ENCODE measurements around the gene ZMIZ1. TPM values are rescaled to one million over a fixed set of nuclear protein-coding genes. Genes with fewer than 3 reads are reported as not detected.

ZMIZ1 gene
- total and polyA plus RNA-seq, 4 donors: 3.9 to 19.1 (median 9.8) TPM

DNA sequence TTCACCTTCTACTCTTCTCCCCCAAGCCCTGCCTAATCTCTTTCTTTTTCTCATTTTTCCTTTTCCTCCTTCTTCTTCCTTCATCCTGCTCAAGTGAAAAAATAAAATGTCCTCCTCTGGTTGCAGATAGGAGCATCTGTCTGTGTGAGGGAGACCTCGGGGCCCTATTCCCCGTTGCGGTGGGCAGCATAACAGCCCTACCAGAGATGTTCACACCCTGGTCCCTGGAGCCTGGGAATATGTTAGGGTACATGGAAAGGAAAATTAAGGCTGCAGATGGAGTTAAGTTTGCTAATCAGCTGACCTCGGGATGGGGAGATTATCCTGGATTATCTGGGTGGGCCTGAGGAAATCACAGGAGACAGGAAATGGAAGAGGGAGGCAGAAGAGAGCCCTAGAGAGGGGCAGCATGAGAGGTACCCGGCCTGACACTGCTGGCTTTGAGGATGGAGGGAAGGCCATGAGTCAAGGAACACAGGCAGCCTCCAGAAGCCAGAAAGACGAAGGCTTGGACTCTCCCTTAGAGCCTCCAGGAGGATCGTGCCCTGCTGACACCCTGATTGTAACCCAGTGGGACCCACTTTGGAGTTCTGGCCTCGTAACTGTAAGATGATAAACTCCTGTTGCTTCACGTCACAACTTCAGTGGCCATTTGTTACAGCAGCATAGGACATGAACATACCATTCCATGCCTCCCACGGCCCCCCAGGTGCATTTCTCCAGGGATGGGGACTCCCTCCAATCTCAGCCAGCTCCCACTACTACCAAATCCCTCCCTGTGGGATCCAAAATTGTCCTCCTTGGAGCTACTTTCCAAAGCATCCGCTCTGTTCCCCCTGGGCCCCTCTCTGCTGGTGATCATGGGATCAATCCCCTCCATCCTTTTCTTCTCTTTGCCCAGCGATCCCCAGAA lies 39.0 kb upstream of the ZMIZ1 start:
- TF ChIP-seq HNF4A (conservative IDR thresholded peaks at IDR 0.05) (no peak), ZBTB33 (IDR thresholded peaks at IDR 0.05) (no peak), FOXA2 (IDR thresholded peaks at IDR 0.05) (no peak), GABPA (IDR thresholded peaks at IDR 0.05 in 1 of 2, conservative IDR thresholded peaks at IDR 0.05 in 1 of 2) (no peak), NR2F2 (IDR thresholded peaks at IDR 0.05) (no peak), FOXA1 (IDR thresholded peaks at IDR 0.05) (no peak), ATF3 (IDR thresholded peaks at IDR 0.05) (no peak), EGR1 (IDR thresholded peaks at IDR 0.05; ENCODE audit: low read depth in 2 of 2) (no peak), RAD21 (IDR thresholded peaks at IDR 0.05) (no peak), JUND (IDR thresholded peaks at IDR 0.05) (no peak), YY1 (IDR thresholded peaks at IDR 0.05) (no peak), SP1 (IDR thresholded peaks at IDR 0.05) (no peak), TAF1 (conservative IDR thresholded peaks at IDR 0.05) (no peak), HNF4G (IDR thresholded peaks at IDR 0.05) (no peak), RXRA (IDR thresholded peaks at IDR 0.05) (no peak), MAX (IDR thresholded peaks at IDR 0.05) (no peak)
- TF ChIP-seq, protein P1, sequence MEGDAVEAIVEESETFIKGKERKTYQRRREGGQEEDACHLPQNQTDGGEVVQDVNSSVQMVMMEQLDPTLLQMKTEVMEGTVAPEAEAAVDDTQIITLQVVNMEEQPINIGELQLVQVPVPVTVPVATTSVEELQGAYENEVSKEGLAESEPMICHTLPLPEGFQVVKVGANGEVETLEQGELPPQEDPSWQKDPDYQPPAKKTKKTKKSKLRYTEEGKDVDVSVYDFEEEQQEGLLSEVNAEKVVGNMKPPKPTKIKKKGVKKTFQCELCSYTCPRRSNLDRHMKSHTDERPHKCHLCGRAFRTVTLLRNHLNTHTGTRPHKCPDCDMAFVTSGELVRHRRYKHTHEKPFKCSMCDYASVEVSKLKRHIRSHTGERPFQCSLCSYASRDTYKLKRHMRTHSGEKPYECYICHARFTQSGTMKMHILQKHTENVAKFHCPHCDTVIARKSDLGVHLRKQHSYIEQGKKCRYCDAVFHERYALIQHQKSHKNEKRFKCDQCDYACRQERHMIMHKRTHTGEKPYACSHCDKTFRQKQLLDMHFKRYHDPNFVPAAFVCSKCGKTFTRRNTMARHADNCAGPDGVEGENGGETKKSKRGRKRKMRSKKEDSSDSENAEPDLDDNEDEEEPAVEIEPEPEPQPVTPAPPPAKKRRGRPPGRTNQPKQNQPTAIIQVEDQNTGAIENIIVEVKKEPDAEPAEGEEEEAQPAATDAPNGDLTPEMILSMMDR (IDR thresholded peaks at IDR 0.05; ENCODE audit: low read depth, low read length, missing input control): no peak
- TF ChIP-seq, protein P2, sequence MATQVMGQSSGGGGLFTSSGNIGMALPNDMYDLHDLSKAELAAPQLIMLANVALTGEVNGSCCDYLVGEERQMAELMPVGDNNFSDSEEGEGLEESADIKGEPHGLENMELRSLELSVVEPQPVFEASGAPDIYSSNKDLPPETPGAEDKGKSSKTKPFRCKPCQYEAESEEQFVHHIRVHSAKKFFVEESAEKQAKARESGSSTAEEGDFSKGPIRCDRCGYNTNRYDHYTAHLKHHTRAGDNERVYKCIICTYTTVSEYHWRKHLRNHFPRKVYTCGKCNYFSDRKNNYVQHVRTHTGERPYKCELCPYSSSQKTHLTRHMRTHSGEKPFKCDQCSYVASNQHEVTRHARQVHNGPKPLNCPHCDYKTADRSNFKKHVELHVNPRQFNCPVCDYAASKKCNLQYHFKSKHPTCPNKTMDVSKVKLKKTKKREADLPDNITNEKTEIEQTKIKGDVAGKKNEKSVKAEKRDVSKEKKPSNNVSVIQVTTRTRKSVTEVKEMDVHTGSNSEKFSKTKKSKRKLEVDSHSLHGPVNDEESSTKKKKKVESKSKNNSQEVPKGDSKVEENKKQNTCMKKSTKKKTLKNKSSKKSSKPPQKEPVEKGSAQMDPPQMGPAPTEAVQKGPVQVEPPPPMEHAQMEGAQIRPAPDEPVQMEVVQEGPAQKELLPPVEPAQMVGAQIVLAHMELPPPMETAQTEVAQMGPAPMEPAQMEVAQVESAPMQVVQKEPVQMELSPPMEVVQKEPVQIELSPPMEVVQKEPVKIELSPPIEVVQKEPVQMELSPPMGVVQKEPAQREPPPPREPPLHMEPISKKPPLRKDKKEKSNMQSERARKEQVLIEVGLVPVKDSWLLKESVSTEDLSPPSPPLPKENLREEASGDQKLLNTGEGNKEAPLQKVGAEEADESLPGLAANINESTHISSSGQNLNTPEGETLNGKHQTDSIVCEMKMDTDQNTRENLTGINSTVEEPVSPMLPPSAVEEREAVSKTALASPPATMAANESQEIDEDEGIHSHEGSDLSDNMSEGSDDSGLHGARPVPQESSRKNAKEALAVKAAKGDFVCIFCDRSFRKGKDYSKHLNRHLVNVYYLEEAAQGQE (IDR thresholded peaks at IDR 0.05): no peak
- WGBS: 91% methylated on average over 12 of the region's 12 CpGs
- Histone ChIP-seq H3K27me3 (ENCODE audit: control insufficient read depth in 4 of 4, insufficient read depth in 4 of 4, low read length in 3 of 4) (no peaks in the 10 kb centered on the region), H3K4me3 (ENCODE audit: low read depth in 1 of 3, low read length in 3 of 3) (no peak overlapping the region), H3K4me1 (ENCODE audit: control insufficient read depth in 4 of 4, insufficient read depth in 4 of 4, low read length in 3 of 4) (peaks cover 5 to 13% (median 7%) of the 10 kb centered on the region in 4 donors), H3K9ac (ENCODE audit: low read depth in 1 of 2, low read length in 2 of 2) (no peak overlapping the region), H3K36me3 (ENCODE audit: control insufficient read depth in 4 of 4, insufficient read depth in 3 of 4, low read depth in 1 of 4, low read length in 3 of 4) (no peaks in the 10 kb centered on the region), H3K9me3 (ENCODE audit: control insufficient read depth in 4 of 4, low read length in 3 of 4) (no peaks in the 10 kb centered on the region), H3K27ac (ENCODE audit: low read depth in 1 of 2, low read length in 2 of 2) (no peak overlapping the region)
- DNase-seq (ENCODE audit: low spot score): no peak
